K562 (cell line): ENCODE results near the gene CD101. TPM values are rescaled to one million over a fixed set of nuclear protein-coding genes. Genes with fewer than 3 reads are reported as not detected.

ENCODE experiments used
- CC2D1A ChIP-seq: fragments of 450-650 bp; IDR thresholded peaks from 2 replicates; pipeline ENCODE4 v1.6.1; 2017; ENCODE audit warnings: mild to moderate bottlenecking
- DNMT1 ChIP-seq: fragments of 450-650 bp; IDR thresholded peaks from 2 replicates; pipeline ENCODE4 v1.6.1; 2016; ENCODE audit warnings: antibody characterized with exemption, mild to moderate bottlenecking
- MLLT1 ChIP-seq, 2 experiments: fragments of 450-650 bp; IDR thresholded peaks; 2 replicates each; pipeline ENCODE4 v1.6.1; 2016
- MYNN ChIP-seq, 2 experiments: sonication (generic); formaldehyde crosslinking in 1 of 2; IDR thresholded peaks; 2 replicates each; pipeline versions ENCODE4 v1.5.0 to v1.6.1; 2016 to 2020; ENCODE audit warnings: antibody characterized with exemption in 1 of 2, missing genetic modification reagents in 1 of 2
- SMARCA4 ChIP-seq: fragments of 450-650 bp; IDR thresholded peaks from 2 replicates; pipeline ENCODE4 v1.6.1; 2016
- ZNF165 ChIP-seq: fragments of 250-450 bp; sonication (Bioruptor Pico); IDR thresholded peaks from 2 replicates; pipeline ENCODE4 v1.4.0; 2020; ENCODE audit warnings: borderline replicate concordance
- polyA plus RNA-seq, 8 experiments: library from polyadenylated mRNA; depleted of rRNA in 4 of 8; stranded (reverse) in 5 of 8; unstranded in 3 of 8; fragments of >200 nt; fragmentation: Nextera tagmentation in 2 of 8; fragmentation: Illumina TruSeq in 1 of 8; extraction: Ambion mirVana in 2 of 8; extraction: Trizol in 1 of 8; gene quantifications; 2 replicates each; pipeline versions ENCODE4 v1.2.1 to v1.2.3, GENCODE V29; 2011 to 2014; ENCODE audit warnings: inconsistent platforms in 1 of 8, missing spikeins in 1 of 8
- total RNA-seq, 7 experiments: library from RNA; depleted of rRNA in 6 of 7; stranded (reverse); fragments of >200 nt in 6 of 7; fragmentation: Illumina TruSeq in 2 of 7; extraction: Trizol in 2 of 7; gene quantifications; 2 replicates each; pipeline versions ENCODE4 v1.2.1 to v1.2.3, GENCODE V29; 2011 to 2021; ENCODE audit warnings: low replicate concordance in 1 of 7
- TF ChIP-seq, protein P1 (sequence below): fragments of 250-450 bp; sonication (Bioruptor Pico); IDR thresholded peaks from 2 replicates; pipeline ENCODE4 v1.5.0; 2022; ENCODE audit warnings: mild to moderate bottlenecking
- TF ChIP-seq, protein P2 (sequence below): sonication (generic); formaldehyde crosslinking; IDR thresholded peaks from 2 replicates; pipeline ENCODE4 v1.8.1; 2023; ENCODE audit warnings: mild to moderate bottlenecking, missing genetic modification reagents

The CD101 gene
- total and polyA plus RNA-seq, 9 of the 15 experiments (the other 6 are each of a cell fraction or from before 2014, with no cell fraction given) = 0.04 to 1.1 (median 0.20) TPM

DNA sequence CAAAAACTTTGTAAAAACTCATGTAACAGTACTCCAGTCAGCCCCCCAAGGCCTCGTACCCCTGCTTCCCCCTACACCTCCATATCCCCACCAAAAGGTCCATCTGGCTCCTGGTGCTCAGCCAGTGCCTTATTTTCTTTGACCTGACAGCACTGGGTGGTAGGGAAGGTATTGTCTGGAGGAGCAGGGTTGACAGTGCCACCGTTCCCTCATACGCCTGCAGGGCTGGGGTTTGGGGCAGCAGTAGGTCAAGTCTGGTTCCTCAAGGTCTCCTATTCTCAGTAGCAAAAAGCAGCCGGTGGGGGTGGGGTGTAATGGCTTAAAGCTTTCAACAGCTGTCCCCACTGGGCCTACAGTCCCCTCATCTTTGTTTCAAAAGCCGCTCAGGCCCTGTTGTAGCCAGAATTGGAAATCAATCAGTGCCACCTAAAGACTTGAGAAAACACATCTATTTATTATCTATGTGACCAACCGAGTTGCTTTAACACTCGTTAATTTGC, 33.3 kb downstream of the CD101 start (continued):
- no peak for TF ChIP-seq SMARCA4
- no peak for TF ChIP-seq MLLT1 (IDR thresholded peaks at IDR 0.05)
- TF ChIP-seq CC2D1A = no peak
- TF ChIP-seq, protein P1, sequence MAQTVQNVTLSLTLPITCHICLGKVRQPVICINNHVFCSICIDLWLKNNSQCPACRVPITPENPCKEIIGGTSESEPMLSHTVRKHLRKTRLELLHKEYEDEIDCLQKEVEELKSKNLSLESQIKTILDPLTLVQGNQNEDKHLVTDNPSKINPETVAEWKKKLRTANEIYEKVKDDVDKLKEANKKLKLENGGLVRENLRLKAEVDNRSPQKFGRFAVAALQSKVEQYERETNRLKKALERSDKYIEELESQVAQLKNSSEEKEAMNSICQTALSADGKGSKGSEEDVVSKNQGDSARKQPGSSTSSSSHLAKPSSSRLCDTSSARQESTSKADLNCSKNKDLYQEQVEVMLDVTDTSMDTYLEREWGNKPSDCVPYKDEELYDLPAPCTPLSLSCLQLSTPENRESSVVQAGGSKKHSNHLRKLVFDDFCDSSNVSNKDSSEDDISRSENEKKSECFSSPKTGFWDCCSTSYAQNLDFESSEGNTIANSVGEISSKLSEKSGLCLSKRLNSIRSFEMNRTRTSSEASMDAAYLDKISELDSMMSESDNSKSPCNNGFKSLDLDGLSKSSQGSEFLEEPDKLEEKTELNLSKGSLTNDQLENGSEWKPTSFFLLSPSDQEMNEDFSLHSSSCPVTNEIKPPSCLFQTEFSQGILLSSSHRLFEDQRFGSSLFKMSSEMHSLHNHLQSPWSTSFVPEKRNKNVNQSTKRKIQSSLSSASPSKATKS (CRISPR knock-in tag) = no peak
- TF ChIP-seq, protein P2, sequence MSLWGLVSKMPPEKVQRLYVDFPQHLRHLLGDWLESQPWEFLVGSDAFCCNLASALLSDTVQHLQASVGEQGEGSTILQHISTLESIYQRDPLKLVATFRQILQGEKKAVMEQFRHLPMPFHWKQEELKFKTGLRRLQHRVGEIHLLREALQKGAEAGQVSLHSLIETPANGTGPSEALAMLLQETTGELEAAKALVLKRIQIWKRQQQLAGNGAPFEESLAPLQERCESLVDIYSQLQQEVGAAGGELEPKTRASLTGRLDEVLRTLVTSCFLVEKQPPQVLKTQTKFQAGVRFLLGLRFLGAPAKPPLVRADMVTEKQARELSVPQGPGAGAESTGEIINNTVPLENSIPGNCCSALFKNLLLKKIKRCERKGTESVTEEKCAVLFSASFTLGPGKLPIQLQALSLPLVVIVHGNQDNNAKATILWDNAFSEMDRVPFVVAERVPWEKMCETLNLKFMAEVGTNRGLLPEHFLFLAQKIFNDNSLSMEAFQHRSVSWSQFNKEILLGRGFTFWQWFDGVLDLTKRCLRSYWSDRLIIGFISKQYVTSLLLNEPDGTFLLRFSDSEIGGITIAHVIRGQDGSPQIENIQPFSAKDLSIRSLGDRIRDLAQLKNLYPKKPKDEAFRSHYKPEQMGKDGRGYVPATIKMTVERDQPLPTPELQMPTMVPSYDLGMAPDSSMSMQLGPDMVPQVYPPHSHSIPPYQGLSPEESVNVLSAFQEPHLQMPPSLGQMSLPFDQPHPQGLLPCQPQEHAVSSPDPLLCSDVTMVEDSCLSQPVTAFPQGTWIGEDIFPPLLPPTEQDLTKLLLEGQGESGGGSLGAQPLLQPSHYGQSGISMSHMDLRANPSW (CRISPR knock-in tag) = no peak
- no peak for TF ChIP-seq MYNN (IDR thresholded peaks at IDR 0.05)
- no peak for TF ChIP-seq MYNN (CRISPR knock-in tag; IDR thresholded peaks at IDR 0.05)
- TF ChIP-seq DNMT1 = no peak
- TF ChIP-seq ZNF165 (CRISPR knock-in tag) = no peak
- TF ChIP-seq, all 486 proteins: peak for 0
